SK-N-MC (cell line): ENCODE data around the gene LRIG1.

Experiments used
- DNase-seq: peaks from one replicate; pipeline ENCODE4 v3.0.0-alpha.2; 2011; ENCODE audit warnings: low read depth, low spot score
- H3K27ac ChIP-seq: fragments of 200-600 bp; sonication (generic); 2 replicates; pipeline ENCODE4 v1.5.1; 2016; ENCODE audit warnings: mixed run types
- H3K36me3 ChIP-seq: fragments of 200-600 bp; sonication (generic); 2 replicates; pipeline ENCODE4 v1.6.1; 2017; ENCODE audit warnings: antibody characterized with exemption, low read length, mixed read lengths; ENCODE audit not compliant: insufficient read depth
- H3K4me3 ChIP-seq: fragments of 200-600 bp; sonication (generic); 2 replicates; pipeline ENCODE4 v1.5.1; 2016
- H3K9ac ChIP-seq: fragments of 200-600 bp; sonication (generic); 2 replicates; pipeline ENCODE4 v1.8.0; 2017; ENCODE audit warnings: mixed run types, mixed read lengths; ENCODE audit not compliant: insufficient read length
- H3K9me3 ChIP-seq: fragments of 200-600 bp; sonication (generic); 2 replicates; pipeline ENCODE4 v1.6.1; 2017; ENCODE audit warnings: low read depth, mild to moderate bottlenecking, antibody characterized with exemption, low read length, moderate library complexity, mixed read lengths
- EZH2 ChIP-seq: fragments of 200-600 bp; sonication (generic); IDR thresholded peaks from one replicate; pipeline ENCODE4 v1.6.1; 2017; ENCODE audit warnings: antibody characterized with exemption
- FOXP2 ChIP-seq: optimal IDR thresholded peaks from 2 replicates; pipeline ENCODE3; 2011; ENCODE audit warnings: mild to moderate bottlenecking, moderate library complexity; ENCODE audit not compliant: insufficient read depth; ENCODE audit errors: extremely low read length, control extremely low read depth
- POLR2AphosphoS5 ChIP-seq: IDR thresholded peaks from 2 replicates; pipeline ENCODE4 v1.6.1; 2012; ENCODE audit warnings: mild to moderate bottlenecking, low read depth, low read length, borderline replicate concordance

The LRIG1 gene

DNA sequence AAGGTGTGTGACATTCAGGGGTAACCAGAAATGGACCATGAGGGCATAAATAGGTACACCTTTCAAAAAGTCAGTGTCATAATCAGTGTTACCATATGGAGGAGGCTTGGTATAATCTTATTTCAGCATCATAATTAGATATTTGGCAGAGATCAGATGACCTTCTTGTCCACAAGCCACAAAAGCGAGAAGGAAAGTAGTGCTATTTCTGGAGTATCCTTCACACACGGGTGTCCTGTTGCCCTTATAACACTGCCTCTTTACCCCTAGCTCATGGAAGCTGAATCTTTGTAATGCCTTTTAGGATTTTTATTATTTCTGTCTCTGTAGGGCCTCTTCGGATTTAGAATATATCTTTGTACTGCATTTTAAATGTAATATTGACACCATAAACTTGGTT lies 132.8 kb downstream of the LRIG1 start:
- no peaks in the 10 kb centered on the region for H3K36me3 ChIP-seq
- TF ChIP-seq FOXP2: no peak
- TF ChIP-seq POLR2AphosphoS5: no peak
- TF ChIP-seq EZH2: no peak
- H3K4me3 ChIP-seq: no peak overlapping the region
- H3K9ac ChIP-seq: no peak overlapping the region
- no peaks in the 10 kb centered on the region for H3K9me3 ChIP-seq
- no peak for DNase-seq
- no peak overlapping the region for H3K27ac ChIP-seq

- H3K27ac ChIP-seq: no peak overlapping the region
- H3K9me3 ChIP-seq: no peaks in the 10 kb centered on the region
- no peaks in the 10 kb centered on the region for H3K36me3 ChIP-seq
- DNase-seq: no peak
- H3K9ac ChIP-seq: no peak overlapping the region
- no peak for TF ChIP-seq FOXP2
- no peak for TF ChIP-seq POLR2AphosphoS5
- TF ChIP-seq EZH2: no peak
- H3K4me3 ChIP-seq: no peak overlapping the region
Measured at GRCh38 chr3:66366747-66367146, 134.1 kb downstream of the LRIG1 start.

DNA sequence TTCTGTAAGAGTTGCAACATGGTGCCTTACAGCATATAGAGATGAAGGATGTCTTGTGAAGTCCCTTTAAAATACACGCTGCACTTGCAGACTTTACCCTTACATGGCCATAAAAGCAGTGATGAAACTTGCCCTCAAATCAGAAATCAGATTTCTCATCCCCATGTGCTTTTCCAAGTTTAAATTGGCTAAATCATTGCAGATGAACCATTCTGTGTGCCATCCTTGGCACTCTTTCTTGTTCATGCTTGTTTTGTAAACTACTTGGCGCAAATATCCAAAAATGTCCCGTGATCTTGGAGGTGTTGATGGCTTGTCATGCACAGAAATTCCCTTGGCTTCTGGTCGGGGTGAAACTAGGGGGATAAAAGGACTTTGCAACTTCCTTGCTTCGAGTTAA lies 135.7 kb downstream of the LRIG1 start:
- TF ChIP-seq FOXP2: no peak
- no peak for TF ChIP-seq EZH2
- TF ChIP-seq POLR2AphosphoS5: no peak
- no peak for DNase-seq

GRCh38 chr3:66363148-66363547 lies 137.7 kb downstream of the LRIG1 start:
- H3K4me3 ChIP-seq: no peak overlapping the region
- no peak for DNase-seq
- no peak for TF ChIP-seq FOXP2
- no peak for TF ChIP-seq POLR2AphosphoS5
- no peak for TF ChIP-seq EZH2
- H3K27ac ChIP-seq: peak overlapping the region; percentile 50; the same call in 1 of the 2 replicates
- no peaks in the 10 kb centered on the region for H3K9me3 ChIP-seq
- no peaks in the 10 kb centered on the region for H3K36me3 ChIP-seq
- H3K9ac ChIP-seq: no peak overlapping the region

More for the DNA sequence above, 135.7 kb downstream of the LRIG1 start:
- no peaks in the 10 kb centered on the region for H3K9me3 ChIP-seq
- H3K27ac ChIP-seq: no peak overlapping the region
- no peak overlapping the region for H3K9ac ChIP-seq
- H3K4me3 ChIP-seq: no peak overlapping the region
- no peaks in the 10 kb centered on the region for H3K36me3 ChIP-seq

DNA sequence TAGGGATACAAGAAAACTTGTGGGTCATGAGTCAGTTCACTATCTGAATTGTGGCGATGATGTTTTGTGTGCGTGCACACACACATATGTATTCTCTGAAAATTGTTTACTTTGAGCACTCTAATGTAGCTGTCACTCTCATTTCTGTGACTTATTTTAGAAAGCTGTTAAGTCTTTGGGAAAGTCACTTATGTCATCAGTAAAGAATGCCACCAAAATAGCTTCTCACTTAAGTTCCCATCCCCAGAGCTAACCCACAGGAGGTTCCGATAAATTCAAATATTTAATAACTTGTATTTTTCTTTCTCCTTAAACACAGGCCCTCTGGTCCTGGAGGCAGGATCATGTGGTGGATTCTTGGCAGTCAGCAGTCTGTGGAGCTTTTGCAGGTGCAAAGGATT lies 138.3 kb downstream of the LRIG1 start:
- Histone ChIP-seq H3K27ac (peak overlapping the region; percentile 50; the same call in 1 of the 2 replicates), H3K9ac (no peak overlapping the region), H3K36me3 (no peaks in the 10 kb centered on the region), H3K4me3 (no peak overlapping the region), H3K9me3 (no peaks in the 10 kb centered on the region)
- TF ChIP-seq EZH2: no peak
- TF ChIP-seq FOXP2: no peak
- no peak for TF ChIP-seq POLR2AphosphoS5
- DNase-seq: no peak

GRCh38 chr3:66361356-66361755 lies 139.5 kb downstream of the LRIG1 start:
- H3K27ac ChIP-seq: no peak overlapping the region
- TF ChIP-seq EZH2: no peak
- no peak for TF ChIP-seq POLR2AphosphoS5
- TF ChIP-seq FOXP2: no peak
- H3K36me3 ChIP-seq: no peaks in the 10 kb centered on the region
- H3K9me3 ChIP-seq: no peaks in the 10 kb centered on the region
- no peak overlapping the region for H3K4me3 ChIP-seq
- DNase-seq: no peak
- no peak overlapping the region for H3K9ac ChIP-seq

DNA sequence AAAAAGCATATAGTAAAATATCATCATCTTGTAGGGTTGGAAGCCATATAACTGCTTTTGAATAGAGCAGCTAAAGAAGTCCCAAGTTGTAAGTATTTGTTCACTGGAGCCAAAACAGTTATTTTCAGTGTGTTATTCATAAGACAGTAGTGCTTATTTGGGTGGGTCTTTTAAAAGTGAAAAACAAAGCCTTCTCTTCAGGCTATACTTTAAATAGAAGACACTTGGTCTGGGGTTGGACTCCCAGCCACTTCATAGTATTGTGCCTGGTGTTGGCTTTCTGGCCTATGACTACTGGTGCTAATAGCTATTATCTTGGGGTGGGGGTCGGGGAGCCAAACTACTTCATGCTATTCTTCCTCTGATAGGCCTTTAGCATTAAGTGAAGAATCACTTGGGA lies 144.8 kb downstream of the LRIG1 start:
- H3K27ac ChIP-seq: no peak overlapping the region
- DNase-seq: no peak
- no peak for TF ChIP-seq FOXP2
- no peak for TF ChIP-seq EZH2
- no peak for TF ChIP-seq POLR2AphosphoS5

DNA sequence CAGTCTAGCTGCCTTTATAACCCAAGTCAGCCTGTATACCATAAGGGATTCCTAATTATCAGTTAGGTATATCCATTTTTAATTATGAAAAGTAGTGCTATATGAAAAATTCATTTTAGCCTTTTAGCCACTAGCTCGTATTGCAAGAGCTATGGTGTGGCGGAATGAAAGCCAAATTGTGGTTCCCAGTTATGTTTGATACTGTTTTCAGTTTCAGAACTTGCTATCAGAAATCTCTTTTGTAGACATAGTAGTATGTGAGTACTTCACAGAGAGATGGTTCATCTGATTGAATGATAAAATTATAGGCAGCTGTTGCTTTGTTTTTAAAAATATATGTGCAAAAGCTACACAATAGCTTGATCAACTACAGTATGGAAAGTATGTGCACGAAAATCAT lies 145.4 kb downstream of the LRIG1 start:
- Histone ChIP-seq H3K36me3 (no peaks in the 10 kb centered on the region), H3K9me3 (no peaks in the 10 kb centered on the region), H3K27ac (no peak overlapping the region), H3K4me3 (no peak overlapping the region), H3K9ac (no peak overlapping the region)
- no peak for TF ChIP-seq FOXP2
- TF ChIP-seq EZH2: no peak
- TF ChIP-seq POLR2AphosphoS5: no peak
- DNase-seq: no peak

More for the DNA sequence above, 144.8 kb downstream of the LRIG1 start:
- no peaks in the 10 kb centered on the region for H3K9me3 ChIP-seq
- no peak overlapping the region for H3K9ac ChIP-seq
- no peaks in the 10 kb centered on the region for H3K36me3 ChIP-seq
- H3K4me3 ChIP-seq: no peak overlapping the region

- H3K9me3 ChIP-seq: no peaks in the 10 kb centered on the region
- TF ChIP-seq EZH2 (no peak), POLR2AphosphoS5 (no peak), FOXP2 (no peak)
- H3K9ac ChIP-seq: no peak overlapping the region
- no peak overlapping the region for H3K4me3 ChIP-seq
- DNase-seq: no peak
- H3K36me3 ChIP-seq: no peaks in the 10 kb centered on the region
- H3K27ac ChIP-seq: peak overlapping the region; percentile 25; the same call in 1 of the 2 replicates
Measured at GRCh38 chr3:66354001-66354400, 146.8 kb downstream of the LRIG1 start.
